Measurements from ENCODE around the gene STAG1.

- TF ChIP-seq CTCF (conservative IDR thresholded peaks at IDR 0.05 in 1 of 2, IDR thresholded peaks at IDR 0.05 in 1 of 2; ENCODE audit: extremely low read depth in 1 of 2, insufficient read depth in 1 of 2, low read depth in 1 of 2, low read length in 2 of 2) (no peak), EZH2 (IDR thresholded peaks at IDR 0.05; ENCODE audit: borderline replicate concordance, low read length) (no peak)
Measured at GRCh38 chr3:136547293-136547692, 204.9 kb downstream of the STAG1 start.

Data from mammary epithelial cell (primary cell).